Measurements from ENCODE around the gene NR6A1. TPM values are rescaled to one million over a fixed set of nuclear protein-coding genes. Genes with fewer than 3 reads are reported as not detected.

Gene NR6A1
- total RNA-seq, 1 experiment from 2014 or later = 164 TPM

DNA sequence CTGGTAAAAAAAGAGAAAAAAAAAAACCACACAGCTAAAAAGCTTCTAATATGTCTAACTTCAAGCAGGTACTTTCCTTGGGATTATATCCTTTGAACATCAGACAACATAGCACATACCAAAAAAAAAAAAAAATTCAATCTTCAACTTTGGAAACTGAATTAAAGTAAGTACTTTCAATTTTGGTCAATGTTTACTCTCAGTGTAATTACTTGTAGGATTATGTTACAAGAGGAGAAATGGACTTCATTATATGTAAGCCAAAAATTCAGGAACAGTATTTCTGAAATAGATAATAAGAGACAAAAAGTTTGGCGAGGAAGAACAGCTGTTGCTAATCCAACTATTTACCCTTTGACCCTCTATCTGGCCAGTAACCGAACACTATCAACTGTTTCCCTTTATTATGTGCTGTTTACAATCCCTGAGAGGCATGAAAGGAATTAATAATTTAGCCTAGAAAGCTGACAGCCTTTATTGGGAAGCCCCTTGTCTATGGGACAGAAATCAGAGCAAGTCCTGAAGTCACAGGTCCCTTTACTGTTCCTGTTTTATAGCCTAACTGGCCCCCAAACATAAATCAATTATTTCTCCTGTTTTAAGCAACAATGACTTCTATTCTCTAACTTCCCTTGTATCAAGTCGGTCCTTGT is 46.6 kb downstream of the NR6A1 start:
- H3K9me3 Mint-ChIP-seq = no peaks in the 10 kb centered on the region
- no peak overlapping the region; the same call in none of the 2 replicates for H3K27ac Mint-ChIP-seq
- peaks cover 47% of the 10 kb centered on the region for H3K4me1 Mint-ChIP-seq
- 0 out of 2 replicates have a peak, but pooled peaks cover 5% of the 10 kb centered on the region for H3K36me3 Mint-ChIP-seq
- no peak overlapping the region for H3K4me3 Mint-ChIP-seq
- H3K27me3 Mint-ChIP-seq (ENCODE audit: low read depth) = no peaks in the 10 kb centered on the region
- no peak for TF ChIP-seq NR2C2 (CRISPR knock-in tag; IDR thresholded peaks at IDR 0.05)
- no peak for TF ChIP-seq JUN (CRISPR knock-in tag; IDR thresholded peaks at IDR 0.05)
- TF ChIP-seq, protein P1, sequence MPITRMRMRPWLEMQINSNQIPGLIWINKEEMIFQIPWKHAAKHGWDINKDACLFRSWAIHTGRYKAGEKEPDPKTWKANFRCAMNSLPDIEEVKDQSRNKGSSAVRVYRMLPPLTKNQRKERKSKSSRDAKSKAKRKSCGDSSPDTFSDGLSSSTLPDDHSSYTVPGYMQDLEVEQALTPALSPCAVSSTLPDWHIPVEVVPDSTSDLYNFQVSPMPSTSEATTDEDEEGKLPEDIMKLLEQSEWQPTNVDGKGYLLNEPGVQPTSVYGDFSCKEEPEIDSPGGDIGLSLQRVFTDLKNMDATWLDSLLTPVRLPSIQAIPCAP (CRISPR knock-in tag; IDR thresholded peaks at IDR 0.05) = no peak
- TF ChIP-seq SMAD4 (CRISPR knock-in tag; IDR thresholded peaks at IDR 0.05) = no peak
- TF ChIP-seq NR1H2 (CRISPR knock-in tag; IDR thresholded peaks at IDR 0.05) = no peak
- TF ChIP-seq RORB (CRISPR knock-in tag; IDR thresholded peaks at IDR 0.05) = no peak
- TF ChIP-seq, protein P2, sequence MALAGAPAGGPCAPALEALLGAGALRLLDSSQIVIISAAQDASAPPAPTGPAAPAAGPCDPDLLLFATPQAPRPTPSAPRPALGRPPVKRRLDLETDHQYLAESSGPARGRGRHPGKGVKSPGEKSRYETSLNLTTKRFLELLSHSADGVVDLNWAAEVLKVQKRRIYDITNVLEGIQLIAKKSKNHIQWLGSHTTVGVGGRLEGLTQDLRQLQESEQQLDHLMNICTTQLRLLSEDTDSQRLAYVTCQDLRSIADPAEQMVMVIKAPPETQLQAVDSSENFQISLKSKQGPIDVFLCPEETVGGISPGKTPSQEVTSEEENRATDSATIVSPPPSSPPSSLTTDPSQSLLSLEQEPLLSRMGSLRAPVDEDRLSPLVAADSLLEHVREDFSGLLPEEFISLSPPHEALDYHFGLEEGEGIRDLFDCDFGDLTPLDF (CRISPR knock-in tag; IDR thresholded peaks at IDR 0.05) = no peak
- TF ChIP-seq, protein P3, sequence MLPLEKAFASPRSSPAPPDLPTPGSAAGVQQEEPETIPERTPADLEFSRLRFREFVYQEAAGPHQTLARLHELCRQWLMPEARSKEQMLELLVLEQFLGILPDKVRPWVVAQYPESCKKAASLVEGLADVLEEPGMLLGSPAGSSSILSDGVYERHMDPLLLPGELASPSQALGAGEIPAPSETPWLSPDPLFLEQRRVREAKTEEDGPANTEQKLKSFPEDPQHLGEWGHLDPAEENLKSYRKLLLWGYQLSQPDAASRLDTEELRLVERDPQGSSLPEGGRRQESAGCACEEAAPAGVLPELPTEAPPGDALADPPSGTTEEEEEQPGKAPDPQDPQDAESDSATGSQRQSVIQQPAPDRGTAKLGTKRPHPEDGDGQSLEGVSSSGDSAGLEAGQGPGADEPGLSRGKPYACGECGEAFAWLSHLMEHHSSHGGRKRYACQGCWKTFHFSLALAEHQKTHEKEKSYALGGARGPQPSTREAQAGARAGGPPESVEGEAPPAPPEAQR (CRISPR knock-in tag; IDR thresholded peaks at IDR 0.05) = no peak
- no peak for TF ChIP-seq TEAD4 (CRISPR knock-in tag; IDR thresholded peaks at IDR 0.05)
- no peak for TF ChIP-seq NFYB (CRISPR knock-in tag; conservative IDR thresholded peaks at IDR 0.05; ENCODE audit: low read depth)
- TF ChIP-seq SP1 (CRISPR knock-in tag; conservative IDR thresholded peaks at IDR 0.05) = no peak
- TF ChIP-seq, protein P4, sequence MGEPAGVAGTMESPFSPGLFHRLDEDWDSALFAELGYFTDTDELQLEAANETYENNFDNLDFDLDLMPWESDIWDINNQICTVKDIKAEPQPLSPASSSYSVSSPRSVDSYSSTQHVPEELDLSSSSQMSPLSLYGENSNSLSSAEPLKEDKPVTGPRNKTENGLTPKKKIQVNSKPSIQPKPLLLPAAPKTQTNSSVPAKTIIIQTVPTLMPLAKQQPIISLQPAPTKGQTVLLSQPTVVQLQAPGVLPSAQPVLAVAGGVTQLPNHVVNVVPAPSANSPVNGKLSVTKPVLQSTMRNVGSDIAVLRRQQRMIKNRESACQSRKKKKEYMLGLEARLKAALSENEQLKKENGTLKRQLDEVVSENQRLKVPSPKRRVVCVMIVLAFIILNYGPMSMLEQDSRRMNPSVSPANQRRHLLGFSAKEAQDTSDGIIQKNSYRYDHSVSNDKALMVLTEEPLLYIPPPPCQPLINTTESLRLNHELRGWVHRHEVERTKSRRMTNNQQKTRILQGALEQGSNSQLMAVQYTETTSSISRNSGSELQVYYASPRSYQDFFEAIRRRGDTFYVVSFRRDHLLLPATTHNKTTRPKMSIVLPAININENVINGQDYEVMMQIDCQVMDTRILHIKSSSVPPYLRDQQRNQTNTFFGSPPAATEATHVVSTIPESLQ (CRISPR knock-in tag; IDR thresholded peaks at IDR 0.05) = no peak
- TF ChIP-seq, protein P5, sequence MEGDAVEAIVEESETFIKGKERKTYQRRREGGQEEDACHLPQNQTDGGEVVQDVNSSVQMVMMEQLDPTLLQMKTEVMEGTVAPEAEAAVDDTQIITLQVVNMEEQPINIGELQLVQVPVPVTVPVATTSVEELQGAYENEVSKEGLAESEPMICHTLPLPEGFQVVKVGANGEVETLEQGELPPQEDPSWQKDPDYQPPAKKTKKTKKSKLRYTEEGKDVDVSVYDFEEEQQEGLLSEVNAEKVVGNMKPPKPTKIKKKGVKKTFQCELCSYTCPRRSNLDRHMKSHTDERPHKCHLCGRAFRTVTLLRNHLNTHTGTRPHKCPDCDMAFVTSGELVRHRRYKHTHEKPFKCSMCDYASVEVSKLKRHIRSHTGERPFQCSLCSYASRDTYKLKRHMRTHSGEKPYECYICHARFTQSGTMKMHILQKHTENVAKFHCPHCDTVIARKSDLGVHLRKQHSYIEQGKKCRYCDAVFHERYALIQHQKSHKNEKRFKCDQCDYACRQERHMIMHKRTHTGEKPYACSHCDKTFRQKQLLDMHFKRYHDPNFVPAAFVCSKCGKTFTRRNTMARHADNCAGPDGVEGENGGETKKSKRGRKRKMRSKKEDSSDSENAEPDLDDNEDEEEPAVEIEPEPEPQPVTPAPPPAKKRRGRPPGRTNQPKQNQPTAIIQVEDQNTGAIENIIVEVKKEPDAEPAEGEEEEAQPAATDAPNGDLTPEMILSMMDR (IDR thresholded peaks at IDR 0.05) = no peak
- DNase-seq (ENCODE audit: low spot score) = no peak
- no peak for ATAC-seq
- ChIA-PET POLR2A (interaction anchor here (0.7 kb wide), 1 partner anchor 40 kb away, joined by 4 read pairs; no protein-coding TSS in a partner anchor), CTCF (interaction anchor here (1.3 to 1.4 kb wide), 2 partner anchors 11 to 219 kb away, joined by 3 to 5 read pairs; no protein-coding TSS in a partner anchor)

DNA sequence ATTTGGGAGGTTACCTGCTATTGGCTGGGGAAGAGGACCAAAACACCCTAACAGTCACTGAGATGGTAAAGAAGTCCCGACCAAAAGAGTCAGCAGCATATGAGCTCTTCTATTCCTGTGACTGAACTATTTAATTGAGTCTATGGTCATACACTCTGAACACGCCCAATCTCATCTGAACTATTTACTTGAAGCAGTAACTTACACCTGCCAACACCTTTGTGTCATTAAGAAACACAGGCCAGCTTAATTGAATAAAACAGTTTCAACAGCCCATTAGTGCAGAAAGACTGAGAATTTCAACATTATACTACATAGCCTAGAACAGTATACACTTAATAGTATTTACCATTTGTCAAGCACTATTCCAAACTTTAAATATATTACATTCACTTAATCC is 47.8 kb downstream of the NR6A1 start:
- no peaks in the 10 kb centered on the region for H3K9me3 Mint-ChIP-seq
- no peak overlapping the region; the same call in 1 of the 2 replicates for H3K27ac Mint-ChIP-seq
- CTCF ChIA-PET = interaction anchor here (1.4 kb wide), 1 partner anchor 10 kb away, joined by 3 read pairs; no protein-coding TSS in a partner anchor

More for the DNA sequence above, 47.8 kb downstream of the NR6A1 start:
- ATAC-seq = no peak
- TF ChIP-seq CREB1 (CRISPR knock-in tag; IDR thresholded peaks at IDR 0.05) (no peak), ZNF219 (CRISPR knock-in tag; IDR thresholded peaks at IDR 0.05; ENCODE audit: borderline replicate concordance) (no peak), ZBTB21 (CRISPR knock-in tag; IDR thresholded peaks at IDR 0.05; ENCODE audit: borderline replicate concordance) (no peak), ZNF138 (CRISPR knock-in tag; conservative IDR thresholded peaks at IDR 0.05) (no peak), EMX1 (CRISPR knock-in tag; IDR thresholded peaks at IDR 0.05) (no peak), CREM (CRISPR knock-in tag; IDR thresholded peaks at IDR 0.05) (no peak), JAZF1 (CRISPR knock-in tag; IDR thresholded peaks at IDR 0.05) (no peak), SOX15 (CRISPR knock-in tag; IDR thresholded peaks at IDR 0.05) (no peak), ETV6 (CRISPR knock-in tag; IDR thresholded peaks at IDR 0.05) (no peak)
- TF ChIP-seq, protein P3 (CRISPR knock-in tag; IDR thresholded peaks at IDR 0.05) = no peak
- TF ChIP-seq, protein P6, sequence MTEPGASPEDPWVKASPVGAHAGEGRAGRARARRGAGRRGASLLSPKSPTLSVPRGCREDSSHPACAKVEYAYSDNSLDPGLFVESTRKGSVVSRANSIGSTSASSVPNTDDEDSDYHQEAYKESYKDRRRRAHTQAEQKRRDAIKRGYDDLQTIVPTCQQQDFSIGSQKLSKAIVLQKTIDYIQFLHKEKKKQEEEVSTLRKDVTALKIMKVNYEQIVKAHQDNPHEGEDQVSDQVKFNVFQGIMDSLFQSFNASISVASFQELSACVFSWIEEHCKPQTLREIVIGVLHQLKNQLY (CRISPR knock-in tag; IDR thresholded peaks at IDR 0.05) = no peak
- TF ChIP-seq, protein P7, sequence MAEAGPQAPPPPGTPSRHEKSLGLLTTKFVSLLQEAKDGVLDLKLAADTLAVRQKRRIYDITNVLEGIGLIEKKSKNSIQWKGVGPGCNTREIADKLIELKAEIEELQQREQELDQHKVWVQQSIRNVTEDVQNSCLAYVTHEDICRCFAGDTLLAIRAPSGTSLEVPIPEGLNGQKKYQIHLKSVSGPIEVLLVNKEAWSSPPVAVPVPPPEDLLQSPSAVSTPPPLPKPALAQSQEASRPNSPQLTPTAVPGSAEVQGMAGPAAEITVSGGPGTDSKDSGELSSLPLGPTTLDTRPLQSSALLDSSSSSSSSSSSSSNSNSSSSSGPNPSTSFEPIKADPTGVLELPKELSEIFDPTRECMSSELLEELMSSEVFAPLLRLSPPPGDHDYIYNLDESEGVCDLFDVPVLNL (CRISPR knock-in tag; IDR thresholded peaks at IDR 0.05; ENCODE audit: borderline replicate concordance, low read depth) = no peak
- peaks cover 48% of the 10 kb centered on the region for H3K4me1 Mint-ChIP-seq
- H3K36me3 Mint-ChIP-seq = 0 out of 2 replicates have a peak, but pooled peaks cover 5% of the 10 kb centered on the region
- H3K27me3 Mint-ChIP-seq (ENCODE audit: low read depth) = no peaks in the 10 kb centered on the region
- no peak overlapping the region for H3K4me3 Mint-ChIP-seq
- POLR2A ChIA-PET = no interaction called here
- DNase-seq (ENCODE audit: low spot score) = no peak

Data from WTC11 (cell line).